Endothelial cell of umbilical vein (primary cell): Measurements from ENCODE around the gene NAIP.
"Not testable (repeated sequence)": the region's sequence is repeated elsewhere in the genome, so short reads cannot be mapped to it uniquely, and the experiment has no call there.

Experiments
- EZH2 ChIP-seq: IDR thresholded peaks from 2 replicates; pipeline ENCODE4 v1.6.1; 2012; ENCODE audit warnings: borderline replicate concordance, low read depth, mild to moderate bottlenecking, moderate library complexity, low read length, inconsistent platforms; ENCODE audit not compliant: severe bottlenecking
- POLR2AphosphoS5 ChIP-seq: IDR thresholded peaks from 2 replicates; pipeline ENCODE4 v1.6.1; 2012; ENCODE audit warnings: low read depth, mild to moderate bottlenecking, control low read depth, low read length, moderate library complexity; ENCODE audit not compliant: insufficient read depth
- TF ChIP-seq, protein P1 (sequence below), 2 donors: IDR thresholded peaks; 1 replicate in 1 of 2; 2 replicates in 1 of 2; pipeline ENCODE4 v1.5.1; 2011; ENCODE audit warnings: low read length in 2 of 2, mild to moderate bottlenecking in 2 of 2, moderate library complexity in 2 of 2, control low read depth in 1 of 2, inconsistent platforms in 1 of 2, low read depth in 1 of 2; ENCODE audit not compliant: insufficient read depth in 1 of 2; ENCODE audit errors: extremely low read depth in 1 of 2

DNA sequence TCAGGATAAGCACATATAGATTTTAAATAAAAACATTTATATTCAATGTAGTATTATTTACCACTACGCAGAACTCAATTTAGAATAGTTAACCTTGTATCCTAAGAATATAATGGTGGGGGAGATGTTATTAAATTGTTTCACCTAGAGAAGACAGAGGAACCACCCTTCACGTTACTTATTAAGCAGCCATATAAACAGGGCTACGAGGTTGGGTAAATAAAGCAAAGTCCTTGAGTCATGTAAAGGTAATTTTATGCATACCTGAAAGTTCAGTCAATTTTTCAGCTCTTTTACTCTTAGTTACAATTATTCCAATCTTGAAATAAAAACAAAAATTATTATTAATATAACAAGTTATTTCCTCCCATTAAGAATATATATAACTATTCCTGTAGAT is 34.3 kb upstream of the NAIP start:
- not testable (repeated sequence) for TF ChIP-seq EZH2, POLR2AphosphoS5
- TF ChIP-seq, protein P1, sequence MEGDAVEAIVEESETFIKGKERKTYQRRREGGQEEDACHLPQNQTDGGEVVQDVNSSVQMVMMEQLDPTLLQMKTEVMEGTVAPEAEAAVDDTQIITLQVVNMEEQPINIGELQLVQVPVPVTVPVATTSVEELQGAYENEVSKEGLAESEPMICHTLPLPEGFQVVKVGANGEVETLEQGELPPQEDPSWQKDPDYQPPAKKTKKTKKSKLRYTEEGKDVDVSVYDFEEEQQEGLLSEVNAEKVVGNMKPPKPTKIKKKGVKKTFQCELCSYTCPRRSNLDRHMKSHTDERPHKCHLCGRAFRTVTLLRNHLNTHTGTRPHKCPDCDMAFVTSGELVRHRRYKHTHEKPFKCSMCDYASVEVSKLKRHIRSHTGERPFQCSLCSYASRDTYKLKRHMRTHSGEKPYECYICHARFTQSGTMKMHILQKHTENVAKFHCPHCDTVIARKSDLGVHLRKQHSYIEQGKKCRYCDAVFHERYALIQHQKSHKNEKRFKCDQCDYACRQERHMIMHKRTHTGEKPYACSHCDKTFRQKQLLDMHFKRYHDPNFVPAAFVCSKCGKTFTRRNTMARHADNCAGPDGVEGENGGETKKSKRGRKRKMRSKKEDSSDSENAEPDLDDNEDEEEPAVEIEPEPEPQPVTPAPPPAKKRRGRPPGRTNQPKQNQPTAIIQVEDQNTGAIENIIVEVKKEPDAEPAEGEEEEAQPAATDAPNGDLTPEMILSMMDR (IDR thresholded peaks at IDR 0.05; ENCODE audit: extremely low read depth in 1 of 2, insufficient read depth in 1 of 2, low read depth in 1 of 2, low read length in 2 of 2), result not testable (repeated sequence)
